Peyer's patch (tissue), 4 donors: ENCODE results near the gene TTC9C. TPM values are rescaled to one million over a fixed set of nuclear protein-coding genes. Genes with fewer than 3 reads are reported as not detected.
"Not testable (repeated sequence)": the region's sequence is repeated elsewhere in the genome, so short reads cannot be mapped to it uniquely, and the experiment has no call there.

Source experiments
- DNase-seq, 3 donors: peaks; one replicate each; pipeline ENCODE4 v3.0.0-alpha.2; 2017 to 2019
- H3K27ac ChIP-seq, 4 donors: fragments of 200-600 bp; sonication (generic); one replicate each; pipeline ENCODE4 v1.5.1; 2016 to 2019
- H3K27me3 ChIP-seq, 2 donors: fragments of 200-600 bp; sonication (generic); one replicate each; pipeline ENCODE4 v1.5.1; 2019
- H3K36me3 ChIP-seq, 3 donors: fragments of 200-600 bp; sonication (generic); one replicate each; pipeline ENCODE4 v1.5.1; 2016 to 2019
- H3K4me1 ChIP-seq, 4 donors: fragments of 200-600 bp; sonication (generic); one replicate each; pipeline ENCODE4 v1.5.1; 2016 to 2019
- H3K4me3 ChIP-seq, 4 donors: fragments of 200-600 bp; sonication (generic); 1 replicate in 3 of 4; 2 replicates in 1 of 4; pipeline ENCODE4 v1.5.1; 2016 to 2019; ENCODE audit warnings: mild to moderate bottlenecking in 1 of 4
- H3K9me3 ChIP-seq, 4 donors: fragments of 200-600 bp; sonication (generic); one replicate each; pipeline ENCODE4 v1.5.1; 2016 to 2019; ENCODE audit warnings: mild to moderate bottlenecking in 1 of 4
- POLR2A ChIP-seq, 2 donors: fragments of 450-650 bp; IDR thresholded peaks; one replicate each; pipeline ENCODE4 v1.5.1; 2017; ENCODE audit warnings: antibody characterized with exemption in 2 of 2, mild to moderate bottlenecking in 2 of 2, moderate library complexity in 2 of 2
- total RNA-seq, 4 donors: library from RNA; depleted of rRNA; stranded (reverse); fragments of >200 nt; gene quantifications; one replicate each; pipeline ENCODE4 v1.1.0, GENCODE V29; 2016
- TF ChIP-seq, protein P1 (sequence below), 6 experiments: fragments of 450-650 bp in 4 of 6; fragments of 200-600 bp in 2 of 6; sonication (generic) in 1 of 6; IDR thresholded peaks; one replicate each; pipeline ENCODE4 v1.5.1; 2017 to 2019; ENCODE audit warnings: antibody characterized with exemption in 6 of 6, mild to moderate bottlenecking in 3 of 6, moderate library complexity in 1 of 6

Gene TTC9C
- total RNA-seq, 4 donors from 2014 or later, result 16.5 to 30.5 (median 22.9) TPM

DNA sequence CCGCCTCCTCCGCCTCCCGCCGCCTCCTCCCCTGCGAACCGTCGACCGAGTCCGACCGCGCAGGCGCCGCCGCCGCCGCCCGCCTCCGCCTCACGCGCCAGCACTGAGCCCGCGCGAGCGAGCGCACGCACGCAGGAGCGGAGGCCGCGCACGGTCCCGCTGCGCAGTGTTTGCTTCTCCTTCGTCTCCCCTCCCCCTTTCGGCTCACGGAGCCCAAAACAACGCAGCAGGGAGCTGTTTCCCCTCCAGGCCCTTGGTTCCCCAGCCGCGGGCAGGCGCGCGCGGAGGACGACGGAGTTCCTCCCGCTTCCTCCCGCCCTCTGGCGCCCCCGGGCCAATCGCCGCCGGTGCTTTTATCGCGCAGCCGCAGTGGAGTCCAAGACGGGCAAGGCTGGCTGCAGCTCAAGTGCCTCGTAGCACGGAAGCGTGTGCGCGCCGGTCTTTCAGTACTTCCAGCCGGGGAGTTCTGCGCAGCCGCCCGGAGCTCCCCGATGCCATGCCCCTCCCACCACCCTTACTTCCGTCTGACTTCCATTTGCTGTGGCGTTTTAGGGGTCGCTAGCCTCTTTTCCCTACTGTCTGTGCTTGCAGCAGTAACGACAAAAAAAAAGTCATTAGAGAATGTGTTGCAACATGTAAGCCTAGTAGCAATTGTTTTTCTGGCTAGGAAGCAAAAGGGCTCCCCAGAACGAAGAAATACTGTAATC lies 968 bp upstream of the TTC9C start, which contains the start of gene HNRNPUL2:
HNRNPUL2 (minus strand) TSS at position 293 of the 707 bp plus-strand sequence. CDS start 301 bp downstream, outside the sequence.
- peak; percentile 96 to 99 (median 98) for DNase-seq
- H3K9me3 ChIP-seq, result no peaks in the 10 kb centered on the region
- peak within 1 kb of the TSS; percentile 79 to 98 (median 94) for H3K27ac ChIP-seq
- peaks cover 0 to 27% (median 3%) of the 10 kb centered on the region in 3 donors for H3K36me3 ChIP-seq
- TF ChIP-seq POLR2A (IDR thresholded peaks at IDR 0.05), result peak; percentile 92 to 95
- TF ChIP-seq, protein P1, sequence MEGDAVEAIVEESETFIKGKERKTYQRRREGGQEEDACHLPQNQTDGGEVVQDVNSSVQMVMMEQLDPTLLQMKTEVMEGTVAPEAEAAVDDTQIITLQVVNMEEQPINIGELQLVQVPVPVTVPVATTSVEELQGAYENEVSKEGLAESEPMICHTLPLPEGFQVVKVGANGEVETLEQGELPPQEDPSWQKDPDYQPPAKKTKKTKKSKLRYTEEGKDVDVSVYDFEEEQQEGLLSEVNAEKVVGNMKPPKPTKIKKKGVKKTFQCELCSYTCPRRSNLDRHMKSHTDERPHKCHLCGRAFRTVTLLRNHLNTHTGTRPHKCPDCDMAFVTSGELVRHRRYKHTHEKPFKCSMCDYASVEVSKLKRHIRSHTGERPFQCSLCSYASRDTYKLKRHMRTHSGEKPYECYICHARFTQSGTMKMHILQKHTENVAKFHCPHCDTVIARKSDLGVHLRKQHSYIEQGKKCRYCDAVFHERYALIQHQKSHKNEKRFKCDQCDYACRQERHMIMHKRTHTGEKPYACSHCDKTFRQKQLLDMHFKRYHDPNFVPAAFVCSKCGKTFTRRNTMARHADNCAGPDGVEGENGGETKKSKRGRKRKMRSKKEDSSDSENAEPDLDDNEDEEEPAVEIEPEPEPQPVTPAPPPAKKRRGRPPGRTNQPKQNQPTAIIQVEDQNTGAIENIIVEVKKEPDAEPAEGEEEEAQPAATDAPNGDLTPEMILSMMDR (IDR thresholded peaks at IDR 0.05), result peak in 3 of 6 experiments; percentile 1 to 20 (median 8)
- no peaks in the 10 kb centered on the region for H3K27me3 ChIP-seq
- H3K4me3 ChIP-seq, result peak within 1 kb of the TSS; percentile 83 to 97 (median 86)
- H3K4me1 ChIP-seq, result peaks cover 0 to 51% (median 12%) of the 10 kb centered on the region in 4 donors

DNA sequence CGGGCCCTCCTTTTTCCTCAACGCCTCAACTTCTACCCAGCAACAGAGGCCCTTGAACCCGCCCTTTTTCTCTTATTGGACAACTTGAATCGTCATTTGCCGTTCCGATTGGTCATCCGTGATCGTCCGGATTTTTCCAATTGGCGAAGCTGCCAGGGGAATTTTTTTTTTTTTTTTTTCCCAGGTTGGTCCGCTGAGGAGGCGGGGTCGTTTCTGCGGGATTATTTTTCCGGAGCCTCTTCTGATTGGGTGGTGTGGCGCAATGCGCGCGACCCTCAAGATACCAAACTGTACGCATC lies 465 bp upstream of the TTC9C start:
- peak overlapping the region; percentile 83 to 97 (median 86) for H3K4me3 ChIP-seq
- TF ChIP-seq, protein P1 (IDR thresholded peaks at IDR 0.05), result no peak
- TF ChIP-seq POLR2A (IDR thresholded peaks at IDR 0.05), result no peak
- no peaks in the 10 kb centered on the region for H3K9me3 ChIP-seq
- DNase-seq, result peak; percentile 82 to 94 (median 84)
- H3K4me1 ChIP-seq, result peaks cover 0 to 56% (median 12%) of the 10 kb centered on the region in 4 donors
- H3K27me3 ChIP-seq, result no peaks in the 10 kb centered on the region
- H3K27ac ChIP-seq, result peak overlapping the region; percentile 79 to 98 (median 94)
- peaks cover 0 to 27% (median 0%) of the 10 kb centered on the region in 3 donors for H3K36me3 ChIP-seq

GRCh38 chr11:62730076-62730475 lies 1.8 kb downstream of the TTC9C start:
- not testable (repeated sequence) for H3K27ac ChIP-seq, H3K27me3 ChIP-seq, H3K9me3 ChIP-seq
- Histone ChIP-seq H3K4me3 (peak overlapping the region in 1 of 4 donors; percentile 83), H3K36me3 (peaks cover 0 to 34% (median 0%) of the 10 kb centered on the region in 3 donors), H3K4me1 (peaks cover 0 to 37% (median 4%) of the 10 kb centered on the region in 4 donors)
- peak in 1 of 3 donors; percentile 34 for DNase-seq

DNA sequence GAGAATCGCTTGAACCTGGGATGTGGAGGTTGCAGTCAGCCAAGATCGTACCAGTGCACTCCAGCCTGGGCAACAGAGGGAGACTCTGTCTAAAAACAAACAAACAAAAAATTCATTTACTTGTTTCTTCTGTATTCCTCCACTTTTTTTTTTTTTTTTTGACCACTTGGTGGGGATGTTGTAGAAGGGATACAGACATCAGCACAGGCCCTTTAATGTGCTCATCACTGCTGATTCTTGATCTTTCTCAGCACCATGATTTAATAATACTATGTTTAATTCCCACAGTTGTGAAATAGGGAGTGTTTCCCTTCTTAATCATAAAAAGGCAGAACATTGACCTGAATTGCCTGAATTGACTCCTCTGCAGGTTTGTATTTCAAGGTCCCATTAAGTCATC lies 4.5 kb downstream of the TTC9C start:
- Histone ChIP-seq H3K27ac (no peak overlapping the region), H3K27me3 (no peaks in the 10 kb centered on the region), H3K9me3 (no peaks in the 10 kb centered on the region), H3K36me3 (peaks cover 0 to 61% (median 0%) of the 10 kb centered on the region in 3 donors), H3K4me1 (peaks cover 0 to 31% (median 3%) of the 10 kb centered on the region in 4 donors), H3K4me3 (no peak overlapping the region)
- no peak for TF ChIP-seq POLR2A (IDR thresholded peaks at IDR 0.05)
- TF ChIP-seq, protein P1 (IDR thresholded peaks at IDR 0.05), result peak in 2 of 6 experiments; percentile 7 to 13
- no peak for DNase-seq

GRCh38 chr11:62737196-62737595 lies 8.9 kb downstream of the TTC9C start:
- H3K4me3 ChIP-seq, result no peak overlapping the region
- no peak overlapping the region for H3K27ac ChIP-seq
- peaks cover 0 to 81% (median 2%) of the 10 kb centered on the region in 3 donors for H3K36me3 ChIP-seq
- DNase-seq, result no peak
- H3K27me3 ChIP-seq, result no peaks in the 10 kb centered on the region
- TF ChIP-seq, protein P1 (IDR thresholded peaks at IDR 0.05), result no peak
- TF ChIP-seq POLR2A (IDR thresholded peaks at IDR 0.05), result no peak
- no peaks in the 10 kb centered on the region for H3K9me3 ChIP-seq
- peaks cover 0 to 6% (median 0%) of the 10 kb centered on the region in 4 donors for H3K4me1 ChIP-seq

GRCh38 chr11:62747475-62748160 lies 19.3 kb downstream of the TTC9C start:
- H3K27ac ChIP-seq, result no peak overlapping the region
- TF ChIP-seq POLR2A (IDR thresholded peaks at IDR 0.05), result no peak
- TF ChIP-seq, protein P1 (IDR thresholded peaks at IDR 0.05), result no peak
- H3K36me3 ChIP-seq, result peaks cover 0 to 15% (median 0%) of the 10 kb centered on the region in 3 donors
- H3K4me3 ChIP-seq, result no peak overlapping the region
- DNase-seq, result no peak
- peaks cover 0 to 8% (median 0%) of the 10 kb centered on the region in 4 donors for H3K4me1 ChIP-seq
- H3K27me3 ChIP-seq, result no peaks in the 10 kb centered on the region
- no peaks in the 10 kb centered on the region for H3K9me3 ChIP-seq

DNA sequence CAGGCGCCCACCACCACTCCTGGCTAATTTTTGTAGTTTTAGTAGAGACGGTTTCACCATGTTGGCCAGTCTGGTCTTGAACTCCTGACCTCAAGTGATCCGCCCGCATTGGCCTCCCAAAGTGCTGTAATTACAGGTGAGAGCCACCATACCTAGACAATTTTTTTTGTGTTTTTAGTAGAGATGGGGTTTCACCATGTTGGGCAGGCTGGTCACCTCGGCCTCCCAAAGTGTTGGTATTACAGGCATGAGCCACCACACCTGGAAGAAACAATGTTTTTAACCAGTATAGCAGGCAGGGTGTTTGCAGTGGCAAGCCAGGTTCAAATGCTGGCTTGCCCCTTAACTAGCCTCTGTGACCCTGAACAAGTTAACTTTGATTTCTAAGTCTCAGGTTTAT lies 21.6 kb downstream of the TTC9C start:
- not testable (repeated sequence) for H3K9me3 ChIP-seq, H3K4me3 ChIP-seq, DNase-seq, H3K27ac ChIP-seq, H3K27me3 ChIP-seq
- H3K36me3 ChIP-seq, result peaks cover 0 to 18% (median 0%) of the 10 kb centered on the region in 3 donors
- peaks cover 0 to 23% (median 4%) of the 10 kb centered on the region in 4 donors for H3K4me1 ChIP-seq
